Fibroblast of skin of scalp (primary cell): Measurements from ENCODE around the gene C1orf159. TPM values are rescaled to one million over a fixed set of nuclear protein-coding genes. Genes with fewer than 3 reads are reported as not detected.
"Not testable (repeated sequence)": the region's sequence is repeated elsewhere in the genome, so short reads cannot be mapped to it uniquely, and the experiment has no call there.

Experiments
- DNase-seq: peaks from one replicate; pipeline ENCODE4 v3.0.0-alpha.2; 2013
- polyA plus RNA-seq, 2 experiments: library from polyadenylated mRNA; unstranded; fragments of 120-200 nt; gene quantifications; one replicate each; pipeline ENCODE4 v1.2.1, GENCODE V29; 2013; ENCODE audit not compliant: insufficient read length in 2 of 2

Gene C1orf159
- 8.4 TPM for polyA plus RNA-seq (2013, experiment 1 of 2; ENCODE audit: insufficient read length)
- polyA plus RNA-seq (2013, experiment 2 of 2; ENCODE audit: insufficient read length) = 8.8 TPM

- peak; percentile 99 for DNase-seq
Observed at GRCh38 chr1:1115786-1116700, at the start of gene C1orf159. C1orf159 (minus strand) TSS chr1:1116089; CDS start chr1:1091543, 24,546 bp downstream.

GRCh38 chr1:1165485-1165884, 49.6 kb upstream of the C1orf159 start:
- no peak for DNase-seq

- DNase-seq = no peak
Observed at GRCh38 chr1:1164701-1165451, 49.0 kb upstream of the C1orf159 start.

- no peak for DNase-seq
Observed at GRCh38 chr1:1164361-1164700, 48.4 kb upstream of the C1orf159 start.

GRCh38 chr1:1163538-1164070, 47.7 kb upstream of the C1orf159 start:
- DNase-seq = no peak

- no peak for DNase-seq
Observed at GRCh38 chr1:1162597-1163537, 47.0 kb upstream of the C1orf159 start.

GRCh38 chr1:1161683-1162079, 45.8 kb upstream of the C1orf159 start:
- no peak for DNase-seq

- no peak for DNase-seq
Observed at GRCh38 chr1:1161078-1161682, 45.3 kb upstream of the C1orf159 start.

GRCh38 chr1:1160281-1160930, 44.5 kb upstream of the C1orf159 start:
- DNase-seq = no peak

- DNase-seq = peak; percentile 27
Observed at GRCh38 chr1:1157914-1158710, 42.2 kb upstream of the C1orf159 start.

GRCh38 chr1:1157426-1157913, 41.6 kb upstream of the C1orf159 start:
- peak; percentile 90 for DNase-seq

- no peak for DNase-seq
Observed at GRCh38 chr1:1157033-1157365, 41.1 kb upstream of the C1orf159 start.

GRCh38 chr1:1156140-1157032, 40.5 kb upstream of the C1orf159 start:
- no peak for DNase-seq

- no peak for DNase-seq
Observed at GRCh38 chr1:1155258-1155657, 39.4 kb upstream of the C1orf159 start.

- no peak for DNase-seq
Observed at GRCh38 chr1:1153874-1154273, 38.0 kb upstream of the C1orf159 start.

- not testable (repeated sequence) for DNase-seq
Observed at GRCh38 chr1:1153215-1153614, 37.3 kb upstream of the C1orf159 start.

GRCh38 chr1:1152431-1152830, 36.5 kb upstream of the C1orf159 start:
- DNase-seq = not testable (repeated sequence)

- no peak for DNase-seq
Observed at GRCh38 chr1:1151306-1151705, 35.4 kb upstream of the C1orf159 start.

- no peak for DNase-seq
Observed at GRCh38 chr1:1150100-1150499, 34.2 kb upstream of the C1orf159 start.
